AG10803 (cell line): ENCODE data around the gene TMCO1.
A peak's percentile ranks its signal among the peaks of the same experiment; 100 is the strongest.
"Not testable (repeated sequence)": the region's sequence is repeated elsewhere in the genome, so short reads cannot be mapped to it uniquely, and the experiment has no call there.

Source experiments
- DNase-seq: peaks from one replicate; pipeline ENCODE4 v3.0.0; 2010; ENCODE audit warnings: low read depth
- H3K4me3 ChIP-seq: 2 replicates; pipeline ENCODE4 v1.5.1; 2011; ENCODE audit warnings: mild to moderate bottlenecking, low read length, control low read depth
- TF ChIP-seq, protein P1 (sequence below): conservative IDR thresholded peaks from 2 replicates; pipeline ENCODE4 v1.5.1; 2011; ENCODE audit warnings: mild to moderate bottlenecking, low read length, control low read depth, inconsistent platforms

TMCO1 gene, protein sequence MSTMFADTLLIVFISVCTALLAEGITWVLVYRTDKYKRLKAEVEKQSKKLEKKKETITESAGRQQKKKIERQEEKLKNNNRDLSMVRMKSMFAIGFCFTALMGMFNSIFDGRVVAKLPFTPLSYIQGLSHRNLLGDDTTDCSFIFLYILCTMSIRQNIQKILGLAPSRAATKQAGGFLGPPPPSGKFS

DNA sequence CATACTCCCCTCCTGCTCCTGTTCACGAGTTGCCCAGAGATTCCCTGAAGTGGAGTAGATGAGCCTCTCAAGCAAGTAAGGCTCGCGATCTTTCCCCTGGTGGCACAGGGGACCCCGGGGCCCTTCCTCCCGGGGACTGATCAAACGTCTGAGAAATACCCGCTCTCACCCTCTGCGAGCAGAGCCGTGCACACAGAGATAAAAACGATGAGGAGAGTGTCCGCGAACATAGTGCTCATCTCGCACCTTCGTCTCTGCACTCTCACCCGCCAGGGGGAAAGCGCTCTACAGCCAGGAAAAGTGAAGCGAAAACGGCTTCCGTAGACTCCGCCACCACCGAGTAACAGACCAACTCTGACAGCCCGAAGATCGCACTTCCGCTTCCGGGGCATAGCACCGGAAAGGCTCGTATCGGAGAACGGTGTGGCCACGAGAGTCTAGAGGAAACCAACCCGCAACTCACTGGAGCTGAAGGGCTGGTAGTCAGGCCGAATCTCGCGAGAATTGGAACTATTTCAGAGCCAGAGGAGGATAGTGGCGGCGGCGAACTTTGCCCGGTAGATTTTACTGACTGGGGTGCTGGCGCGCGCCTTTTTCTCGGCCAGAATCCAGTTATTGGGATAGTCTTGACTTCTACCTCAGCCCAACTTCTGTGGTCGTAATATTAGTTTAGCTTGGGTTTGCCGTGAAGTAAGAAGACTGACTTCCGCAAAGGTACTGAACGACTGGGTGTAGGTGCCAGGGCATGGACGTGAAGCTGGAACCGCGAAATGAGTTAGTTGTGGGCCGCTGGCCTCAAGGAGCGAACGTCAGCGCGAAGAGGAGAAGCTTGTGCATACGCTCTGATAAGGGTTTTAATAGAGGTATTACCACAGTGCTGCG lies at the start of gene TMCO1:
TMCO1 (minus strand) TSS at position 356 of the 882 bp plus-strand sequence; CDS start at position 239, 117 bp downstream.
- TF ChIP-seq, protein P1, sequence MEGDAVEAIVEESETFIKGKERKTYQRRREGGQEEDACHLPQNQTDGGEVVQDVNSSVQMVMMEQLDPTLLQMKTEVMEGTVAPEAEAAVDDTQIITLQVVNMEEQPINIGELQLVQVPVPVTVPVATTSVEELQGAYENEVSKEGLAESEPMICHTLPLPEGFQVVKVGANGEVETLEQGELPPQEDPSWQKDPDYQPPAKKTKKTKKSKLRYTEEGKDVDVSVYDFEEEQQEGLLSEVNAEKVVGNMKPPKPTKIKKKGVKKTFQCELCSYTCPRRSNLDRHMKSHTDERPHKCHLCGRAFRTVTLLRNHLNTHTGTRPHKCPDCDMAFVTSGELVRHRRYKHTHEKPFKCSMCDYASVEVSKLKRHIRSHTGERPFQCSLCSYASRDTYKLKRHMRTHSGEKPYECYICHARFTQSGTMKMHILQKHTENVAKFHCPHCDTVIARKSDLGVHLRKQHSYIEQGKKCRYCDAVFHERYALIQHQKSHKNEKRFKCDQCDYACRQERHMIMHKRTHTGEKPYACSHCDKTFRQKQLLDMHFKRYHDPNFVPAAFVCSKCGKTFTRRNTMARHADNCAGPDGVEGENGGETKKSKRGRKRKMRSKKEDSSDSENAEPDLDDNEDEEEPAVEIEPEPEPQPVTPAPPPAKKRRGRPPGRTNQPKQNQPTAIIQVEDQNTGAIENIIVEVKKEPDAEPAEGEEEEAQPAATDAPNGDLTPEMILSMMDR, result peak; percentile 39
- peak; percentile 98 for DNase-seq
- peak within 1 kb of the TSS; percentile 76 for H3K4me3 ChIP-seq

DNA sequence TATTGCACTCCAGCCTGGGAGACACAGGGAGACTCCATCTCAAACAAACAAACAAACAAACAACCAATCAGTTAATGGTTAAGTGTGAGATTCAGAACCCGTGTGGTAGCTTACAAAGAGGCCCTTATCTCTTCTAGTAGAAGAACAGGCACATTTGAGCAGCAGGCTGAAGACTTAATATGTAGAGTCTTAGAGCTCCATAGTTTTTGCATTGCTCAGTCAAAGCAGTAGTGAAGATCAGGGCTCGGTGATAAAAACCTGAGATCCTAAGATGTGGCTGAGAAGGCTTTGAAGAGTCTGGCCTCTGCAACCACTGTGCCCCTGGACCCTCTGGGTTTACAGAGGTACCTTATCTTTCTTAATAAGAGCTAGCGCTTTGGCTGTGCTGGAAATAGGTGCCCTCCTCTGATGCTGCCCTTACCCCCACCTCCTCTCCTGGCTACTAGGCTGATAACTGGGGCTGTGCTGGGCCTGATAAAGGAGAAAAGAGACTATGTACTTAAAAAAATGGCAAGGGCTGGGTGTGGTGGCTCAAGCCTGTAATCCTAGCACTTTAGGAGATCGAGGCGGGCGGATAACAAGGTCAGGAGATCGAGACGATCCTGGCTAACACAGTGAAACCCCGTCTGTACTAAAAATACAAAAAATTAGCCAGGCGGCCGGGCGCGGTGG lies 48.3 kb upstream of the TMCO1 start:
- no peak for DNase-seq
- TF ChIP-seq, protein P1, result no peak
- no peak overlapping the region for H3K4me3 ChIP-seq

DNA sequence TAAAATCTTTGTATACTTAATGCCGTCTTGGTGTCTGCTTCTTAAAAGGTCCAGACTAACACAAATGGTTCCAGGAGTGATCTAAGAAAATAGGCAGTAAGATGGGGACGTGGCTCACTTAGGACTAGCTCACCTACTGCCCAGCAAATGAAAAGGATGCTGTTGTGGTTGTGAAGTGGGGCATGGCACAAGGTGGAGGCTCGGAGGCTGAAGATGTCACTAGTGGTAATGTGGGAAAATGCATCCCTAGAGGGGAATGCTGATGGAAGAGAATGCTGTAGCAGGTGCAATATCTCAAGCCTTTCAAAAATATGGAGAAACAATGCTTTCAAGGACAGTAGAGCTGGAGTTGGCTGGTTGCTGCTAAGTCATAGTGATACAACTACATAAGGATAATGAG lies 47.5 kb upstream of the TMCO1 start:
- DNase-seq, result no peak
- H3K4me3 ChIP-seq, result no peak overlapping the region
- TF ChIP-seq, protein P1, result no peak

DNA sequence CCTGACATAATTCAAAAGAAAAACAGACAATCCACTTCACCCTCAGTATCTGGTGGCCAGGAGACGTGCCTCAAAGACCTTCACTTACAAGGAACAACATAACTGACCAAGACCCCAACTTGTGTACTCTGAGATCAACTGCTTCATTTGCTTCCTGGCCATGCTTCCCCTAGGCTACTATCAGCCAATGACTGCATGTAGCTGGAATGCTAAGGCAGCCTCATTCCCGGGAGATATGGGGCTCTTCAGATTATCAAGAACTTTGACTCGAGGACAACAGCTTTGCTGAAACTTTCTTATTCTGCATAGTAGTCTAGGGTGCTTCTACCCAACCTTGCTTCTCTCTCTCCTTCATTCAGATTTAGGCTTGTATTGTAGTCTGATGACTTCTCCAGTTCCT lies 47.1 kb upstream of the TMCO1 start:
- TF ChIP-seq, protein P1, result no peak
- DNase-seq, result no peak
- H3K4me3 ChIP-seq, result no peak overlapping the region

DNA sequence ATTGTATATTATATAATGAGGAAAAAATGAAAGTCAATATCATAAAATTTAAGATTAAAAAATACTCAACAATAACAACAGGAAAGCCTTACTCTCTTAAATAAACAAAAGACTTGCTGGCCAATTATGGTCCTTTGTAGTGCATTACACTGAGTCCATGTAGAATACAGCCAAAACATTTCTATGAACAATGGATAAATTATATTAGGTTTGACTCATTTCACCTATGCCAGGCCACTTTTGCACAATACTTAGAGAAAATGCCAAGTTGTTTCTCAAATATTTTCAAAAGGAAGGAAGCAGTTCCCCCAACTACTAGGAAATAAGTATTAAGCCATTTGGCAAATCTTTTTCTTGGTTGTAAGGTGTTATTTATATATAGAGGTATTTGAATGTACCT lies 38.9 kb upstream of the TMCO1 start:
- TF ChIP-seq, protein P1, result no peak
- peak; percentile 10 for DNase-seq
- no peak overlapping the region for H3K4me3 ChIP-seq

DNA sequence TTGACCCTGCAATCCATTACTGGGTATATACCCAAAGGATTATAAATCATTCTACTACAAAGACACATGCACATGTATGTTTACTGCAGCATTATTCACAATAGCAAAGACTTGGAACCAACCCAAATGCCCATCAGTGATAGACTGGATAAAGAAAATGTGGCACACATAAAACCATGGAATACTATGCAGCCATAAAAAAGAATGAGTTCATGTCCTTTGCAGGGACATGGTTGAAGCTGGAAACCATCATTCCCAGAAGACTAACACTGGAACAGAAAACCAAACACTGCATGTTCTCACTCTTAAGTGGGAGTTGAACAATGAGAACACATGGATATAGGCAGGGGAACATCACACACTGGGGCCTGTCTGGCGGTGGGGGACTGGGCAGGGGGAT lies 35.8 kb upstream of the TMCO1 start:
- H3K4me3 ChIP-seq, DNase-seq: not testable (repeated sequence)

DNA sequence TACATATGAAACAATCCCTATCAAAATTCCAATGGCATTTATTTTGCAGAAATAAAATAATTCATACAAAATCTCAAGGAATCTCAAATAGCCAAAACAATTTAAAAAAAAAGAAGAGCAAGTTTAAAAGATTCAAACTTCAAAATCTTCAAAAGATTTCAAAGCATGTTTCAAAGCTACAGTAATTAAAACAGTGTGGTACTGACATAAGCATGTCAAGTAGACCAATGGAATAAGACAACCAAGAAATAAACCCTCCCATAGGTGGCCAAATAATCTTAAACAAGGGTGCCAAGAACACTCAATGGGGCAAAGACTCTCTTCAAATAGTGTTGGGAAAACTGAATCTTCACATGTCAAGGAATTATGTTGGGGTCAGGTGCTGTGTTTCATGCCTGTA lies 30.7 kb upstream of the TMCO1 start:
- TF ChIP-seq, protein P1, result no peak
- no peak for DNase-seq
- no peak overlapping the region for H3K4me3 ChIP-seq
